Activated T-helper 1 cell treated with anti-CD3 and anti-CD28 coated beads, Interleukin-12 subunit alpha, Interleukin-12 subunit beta, Interleukin-2, Interleukin-4 antibody, amounts not matched to agents 30 ng/mL and 10 ng/mL and 1 ng/mL, durations not matched to agents 14 hours and 24 hours and 36 hours (primary cell): ENCODE data around the gene ZBTB47. TPM values are rescaled to one million over a fixed set of nuclear protein-coding genes. Genes with fewer than 3 reads are reported as not detected.
A peak's percentile ranks its signal among the peaks of the same experiment; 100 is the strongest.

ENCODE experiments used
- DNase-seq: peaks from one replicate; pipeline ENCODE4 v3.0.0; 2021; ENCODE audit warnings: low spot score
- H3K27ac Mint-ChIP-seq: one replicate; pipeline ENCODE4 v1.8.0; 2021; ENCODE audit warnings: mild to moderate bottlenecking, mixed read lengths
- H3K27me3 Mint-ChIP-seq: one replicate; pipeline ENCODE4 v1.8.0; 2022; ENCODE audit warnings: mild to moderate bottlenecking, moderate library complexity, mixed read lengths; ENCODE audit not compliant: insufficient read depth
- H3K36me3 Mint-ChIP-seq: one replicate; pipeline ENCODE4 v1.8.0; 2021; ENCODE audit warnings: low read depth, mixed read lengths
- H3K4me1 Mint-ChIP-seq: one replicate; pipeline ENCODE4 v1.8.0; 2021; ENCODE audit warnings: low read depth, mixed read lengths
- H3K4me3 Mint-ChIP-seq: one replicate; pipeline ENCODE4 v1.8.0; 2021; ENCODE audit warnings: mild to moderate bottlenecking, moderate library complexity, mixed read lengths
- H3K9me3 Mint-ChIP-seq: one replicate; pipeline ENCODE4 v1.8.0; 2021; ENCODE audit warnings: mixed read lengths
- intact Hi-C: fragments of 100-400 bp; cut with micrococcal nuclease; formaldehyde crosslinking; loops from one replicate; pipeline ENCODE4 v1.15.1; 2024
- total RNA-seq: library from RNA; stranded (reverse); gene quantifications from 2 replicates; pipeline ENCODE4 v1.2.3, GENCODE V29; 2022

Gene ZBTB47
- total RNA-seq, 1 donor from 2014 or later = 1.8 TPM

GRCh38 chr3:42639192-42639591 lies 14.3 kb upstream of the ZBTB47 start:
- DNase-seq = no peak
- H3K4me3 Mint-ChIP-seq = no peak overlapping the region
- intact Hi-C loops = loop anchor here (2.0 to 5.0 kb wide), 2 partner anchors 137 to 546 kb away; partner anchors contain the start of gene VIPR1
- H3K4me1 Mint-ChIP-seq = peaks cover 17% of the 10 kb centered on the region
- H3K27ac Mint-ChIP-seq = no peak overlapping the region
- H3K9me3 Mint-ChIP-seq = no peaks in the 10 kb centered on the region
- no peaks in the 10 kb centered on the region for H3K27me3 Mint-ChIP-seq
- H3K36me3 Mint-ChIP-seq = peaks cover 32% of the 10 kb centered on the region

- Mint-ChIP-seq H3K36me3 (peaks cover 38% of the 10 kb centered on the region), H3K4me3 (no peak overlapping the region), H3K4me1 (peaks cover 14% of the 10 kb centered on the region), H3K27ac (no peak overlapping the region), H3K27me3 (no peaks in the 10 kb centered on the region), H3K9me3 (no peaks in the 10 kb centered on the region)
- no peak for DNase-seq
- intact Hi-C loops = no loop called here
Measured at GRCh38 chr3:42640129-42640528, 13.4 kb upstream of the ZBTB47 start.

GRCh38 chr3:42640771-42641370 lies 12.6 kb upstream of the ZBTB47 start:
- peak overlapping the region; percentile 57 for H3K4me3 Mint-ChIP-seq
- intact Hi-C loops = no loop called here
- DNase-seq = no peak

GRCh38 chr3:42647821-42648459 lies 5.6 kb upstream of the ZBTB47 start:
- no peak for DNase-seq
- Mint-ChIP-seq H3K9me3 (no peaks in the 10 kb centered on the region), H3K27ac (no peak overlapping the region), H3K4me1 (peaks cover 14% of the 10 kb centered on the region), H3K36me3 (peaks cover 36% of the 10 kb centered on the region), H3K4me3 (no peak overlapping the region), H3K27me3 (no peaks in the 10 kb centered on the region)
- intact Hi-C loops = no loop called here

More at GRCh38 chr3:42640771-42641370, 12.6 kb upstream of the ZBTB47 start:
- H3K4me1 Mint-ChIP-seq = peaks cover 11% of the 10 kb centered on the region
- peaks cover 38% of the 10 kb centered on the region for H3K36me3 Mint-ChIP-seq
- H3K27me3 Mint-ChIP-seq = no peaks in the 10 kb centered on the region
- peak overlapping the region; percentile 79 for H3K27ac Mint-ChIP-seq
- no peaks in the 10 kb centered on the region for H3K9me3 Mint-ChIP-seq

GRCh38 chr3:42649006-42649405 lies 4.5 kb upstream of the ZBTB47 start:
- Mint-ChIP-seq H3K4me1 (peaks cover 23% of the 10 kb centered on the region), H3K4me3 (no peak overlapping the region), H3K9me3 (no peaks in the 10 kb centered on the region), H3K36me3 (peaks cover 28% of the 10 kb centered on the region), H3K27ac (no peak overlapping the region), H3K27me3 (peaks cover 2% of the 10 kb centered on the region)
- intact Hi-C loops = no loop called here
- no peak for DNase-seq

- H3K4me1 Mint-ChIP-seq = peaks cover 23% of the 10 kb centered on the region
- no peak overlapping the region for H3K27ac Mint-ChIP-seq
- H3K36me3 Mint-ChIP-seq = peaks cover 23% of the 10 kb centered on the region
- no peaks in the 10 kb centered on the region for H3K9me3 Mint-ChIP-seq
- no peak for DNase-seq
- no peak overlapping the region for H3K4me3 Mint-ChIP-seq
- intact Hi-C loops = loop anchor here (5.0 kb wide), 1 partner anchor 93 kb away; no protein-coding TSS in a partner anchor
- H3K27me3 Mint-ChIP-seq = peaks cover 2% of the 10 kb centered on the region
Measured at GRCh38 chr3:42649783-42650182, 3.7 kb upstream of the ZBTB47 start.

GRCh38 chr3:42651248-42652091 lies 2.0 kb upstream of the ZBTB47 start:
- H3K9me3 Mint-ChIP-seq = no peaks in the 10 kb centered on the region
- DNase-seq = no peak
- H3K27ac Mint-ChIP-seq = no peak overlapping the region
- H3K4me3 Mint-ChIP-seq = peak overlapping the region; percentile 16
- peaks cover 23% of the 10 kb centered on the region for H3K4me1 Mint-ChIP-seq
- peaks cover 18% of the 10 kb centered on the region for H3K36me3 Mint-ChIP-seq
- H3K27me3 Mint-ChIP-seq = peaks cover 4% of the 10 kb centered on the region
- intact Hi-C loops = loop anchor here (2.0 to 5.0 kb wide), 2 partner anchors 51 to 91 kb away; partner anchors contain the start of gene NKTR

- H3K27me3 Mint-ChIP-seq = peaks cover 5% of the 10 kb centered on the region
- DNase-seq = no peak
- peaks cover 15% of the 10 kb centered on the region for H3K36me3 Mint-ChIP-seq
- intact Hi-C loops = loop anchor here (2.0 to 5.0 kb wide), 2 partner anchors 51 to 90 kb away; partner anchors contain the start of gene NKTR
- no peaks in the 10 kb centered on the region for H3K9me3 Mint-ChIP-seq
- peaks cover 23% of the 10 kb centered on the region for H3K4me1 Mint-ChIP-seq
- no peak overlapping the region for H3K27ac Mint-ChIP-seq
- peak overlapping the region; percentile 16 for H3K4me3 Mint-ChIP-seq
Measured at GRCh38 chr3:42652251-42652610, 1.3 kb upstream of the ZBTB47 start.

- peaks cover 13% of the 10 kb centered on the region for H3K36me3 Mint-ChIP-seq
Measured at GRCh38 chr3:42652611-42653302, 740 bp upstream of the ZBTB47 start.

GRCh38 chr3:42653303-42653559 lies 266 bp upstream of the ZBTB47 start:
- Mint-ChIP-seq H3K4me3 (peak overlapping the region; percentile 85), H3K36me3 (peaks cover 9% of the 10 kb centered on the region), H3K27ac (no peak overlapping the region), H3K27me3 (peaks cover 5% of the 10 kb centered on the region), H3K9me3 (no peaks in the 10 kb centered on the region), H3K4me1 (peaks cover 23% of the 10 kb centered on the region)
- DNase-seq = no peak
- intact Hi-C loops = loop anchor here (2.0 to 5.0 kb wide), 2 partner anchors 52 to 89 kb away; partner anchors contain the start of gene NKTR

More at GRCh38 chr3:42652611-42653302, 740 bp upstream of the ZBTB47 start:
- no peak for DNase-seq
- Mint-ChIP-seq H3K4me1 (peaks cover 23% of the 10 kb centered on the region), H3K9me3 (no peaks in the 10 kb centered on the region), H3K27ac (peak overlapping the region; percentile 63), H3K27me3 (peaks cover 5% of the 10 kb centered on the region), H3K4me3 (peak overlapping the region; percentile 85)
- intact Hi-C loops = loop anchor here (2.0 to 5.0 kb wide), 2 partner anchors 52 to 90 kb away; partner anchors contain the start of gene NKTR

- Mint-ChIP-seq H3K27ac (no peak overlapping the region), H3K9me3 (no peaks in the 10 kb centered on the region), H3K4me3 (peak overlapping the region; percentile 39), H3K27me3 (peaks cover 6% of the 10 kb centered on the region), H3K36me3 (peaks cover 2% of the 10 kb centered on the region), H3K4me1 (peaks cover 23% of the 10 kb centered on the region)
- intact Hi-C loops = loop anchor here (1.0 to 5.0 kb wide), 2 partner anchors 16 to 88 kb away; no protein-coding TSS in a partner anchor
- no peak for DNase-seq
Measured at GRCh38 chr3:42654331-42655201, 1.1 kb downstream of the ZBTB47 start.
